Stomach (tissue), 9 donors: Measurements from ENCODE around the gene MYO9A. TPM values are rescaled to one million over a fixed set of nuclear protein-coding genes. Genes with fewer than 3 reads are reported as not detected.

Experiments used
- DNase-seq, 2 donors: peaks; one replicate each; pipeline versions ENCODE4 v3.0.0 to v3.0.0-alpha.2; 2013 to 2019
- H3K27ac ChIP-seq, 5 donors: fragments of 200-600 bp in 4 of 5; sonication (generic) in 4 of 5; one replicate each; pipeline ENCODE4 v1.5.1; 2013 to 2019; ENCODE audit warnings: mild to moderate bottlenecking in 1 of 5, moderate library complexity in 1 of 5
- H3K27me3 ChIP-seq, 3 donors: fragments of 200-600 bp; sonication (generic); one replicate each; pipeline ENCODE4 v1.5.1; 2017 to 2019; ENCODE audit warnings: mixed run types in 1 of 3
- H3K36me3 ChIP-seq, 4 donors: fragments of 200-600 bp; sonication (generic); 1 replicate in 3 of 4; 2 replicates in 1 of 4; pipeline ENCODE4 v1.5.1; 2016 to 2019
- H3K4me1 ChIP-seq, 4 donors: fragments of 200-600 bp; sonication (generic); one replicate each; pipeline ENCODE4 v1.5.1; 2016 to 2019
- H3K4me3 ChIP-seq, 4 donors: fragments of 200-600 bp; sonication (generic) in 3 of 4; one replicate each; pipeline ENCODE4 v1.5.1; 2016 to 2019; ENCODE audit warnings: mild to moderate bottlenecking in 1 of 4
- H3K9me3 ChIP-seq, 4 donors: fragments of 200-600 bp; sonication (generic); one replicate each; pipeline ENCODE4 v1.5.1; 2016 to 2019
- EP300 ChIP-seq: sonication (generic); formaldehyde crosslinking; IDR thresholded peaks from one replicate; pipeline ENCODE4 v1.6.1; 2017; ENCODE audit warnings: antibody characterized with exemption
- POLR2A ChIP-seq, 4 donors: fragments of 450-650 bp; IDR thresholded peaks; one replicate each; pipeline ENCODE4 v1.6.1; 2016; ENCODE audit warnings: antibody characterized with exemption in 4 of 4, control low read depth in 2 of 4, mild to moderate bottlenecking in 1 of 4, moderate library complexity in 1 of 4
- POLR2AphosphoS5 ChIP-seq, 3 donors: sonication (generic); formaldehyde crosslinking; IDR thresholded peaks; one replicate each; pipeline ENCODE4 v1.6.1; 2016; ENCODE audit warnings: antibody characterized with exemption in 3 of 3
- WGBS, 5 donors: extraction: QIAGEN DNeasy Blood & Tissue Kit in 3 of 5; methylation state at CpG; one replicate each; pipeline versions ENCODE4 v1.1.5 to v1.1.7; 2013 to 2018; 5-methylcytosine and 5-hydroxymethylcytosine counted together
- intact Hi-C: fragments of 100-400 bp; cut with DNase I; formaldehyde crosslinking; loops from one replicate; pipeline ENCODE4 v1.15.1; 2023; ENCODE audit warnings: low total_unique reads
- polyA plus RNA-seq, 3 donors: library from polyadenylated mRNA; stranded (reverse); fragments of 200-250 nt; gene quantifications; one replicate each; pipeline ENCODE4 v1.2.3, GENCODE V29; 2013
- total RNA-seq, 5 donors: library from RNA; depleted of rRNA; stranded (reverse); fragments of >200 nt; gene quantifications; one replicate each; pipeline versions ENCODE4 v1.1.0 to v1.2.3, GENCODE V29; 2014 to 2016
- TF ChIP-seq, protein P1 (sequence below), 7 experiments: fragments of 450-650 bp in 4 of 7; fragments of 200-600 bp in 3 of 7; sonication (generic) in 3 of 7; IDR thresholded peaks; one replicate each; pipeline ENCODE4 v1.5.1; 2016 to 2019; ENCODE audit warnings: antibody characterized with exemption in 7 of 7, control low read depth in 2 of 7, mild to moderate bottlenecking in 1 of 7
- donor health status: healthy with polysubstance abuse.
- donor health status: Bipolar disorder and iron deficiency.
- donor health status: healthy.

MYO9A gene
- total and polyA plus RNA-seq, 8 donors, result 2.2 to 120 (median 39.0) TPM

DNA sequence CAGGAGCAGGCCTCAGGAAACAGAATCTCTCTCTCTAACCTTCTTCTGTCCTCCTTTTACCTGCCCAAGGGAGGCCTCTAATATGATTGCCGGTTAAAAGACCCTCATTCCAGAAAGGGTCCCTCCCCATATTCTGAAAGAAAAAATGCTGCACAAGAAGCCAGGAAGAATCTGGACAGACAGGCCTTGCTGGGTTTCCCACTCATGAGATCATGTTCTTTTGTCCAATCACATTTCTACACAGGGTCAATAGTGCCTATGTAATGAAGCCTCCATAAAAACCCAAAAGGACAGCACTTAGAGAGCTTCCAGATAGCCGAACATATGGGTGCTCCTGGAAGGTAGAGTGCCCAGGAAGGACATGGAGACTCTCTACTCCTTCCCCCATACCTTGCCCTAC lies 146.0 kb downstream of the MYO9A start:
- intact Hi-C loops, result no loop called here
- no peak overlapping the region for H3K4me3 ChIP-seq
- H3K27me3 ChIP-seq, result no peaks in the 10 kb centered on the region
- peaks cover 0 to 51% (median 37%) of the 10 kb centered on the region in 4 donors for H3K36me3 ChIP-seq
- H3K4me1 ChIP-seq, result no peaks in the 10 kb centered on the region
- DNase-seq, result no peak
- no peaks in the 10 kb centered on the region for H3K9me3 ChIP-seq
- WGBS, 5 donors, result 86 to 96% (median 93%) methylated on average over 2 of the region's 2 CpGs
- H3K27ac ChIP-seq, result no peak overlapping the region
- TF ChIP-seq EP300 (no peak), POLR2AphosphoS5 (IDR thresholded peaks at IDR 0.05) (no peak), POLR2A (IDR thresholded peaks at IDR 0.05) (no peak)
- TF ChIP-seq, protein P1, sequence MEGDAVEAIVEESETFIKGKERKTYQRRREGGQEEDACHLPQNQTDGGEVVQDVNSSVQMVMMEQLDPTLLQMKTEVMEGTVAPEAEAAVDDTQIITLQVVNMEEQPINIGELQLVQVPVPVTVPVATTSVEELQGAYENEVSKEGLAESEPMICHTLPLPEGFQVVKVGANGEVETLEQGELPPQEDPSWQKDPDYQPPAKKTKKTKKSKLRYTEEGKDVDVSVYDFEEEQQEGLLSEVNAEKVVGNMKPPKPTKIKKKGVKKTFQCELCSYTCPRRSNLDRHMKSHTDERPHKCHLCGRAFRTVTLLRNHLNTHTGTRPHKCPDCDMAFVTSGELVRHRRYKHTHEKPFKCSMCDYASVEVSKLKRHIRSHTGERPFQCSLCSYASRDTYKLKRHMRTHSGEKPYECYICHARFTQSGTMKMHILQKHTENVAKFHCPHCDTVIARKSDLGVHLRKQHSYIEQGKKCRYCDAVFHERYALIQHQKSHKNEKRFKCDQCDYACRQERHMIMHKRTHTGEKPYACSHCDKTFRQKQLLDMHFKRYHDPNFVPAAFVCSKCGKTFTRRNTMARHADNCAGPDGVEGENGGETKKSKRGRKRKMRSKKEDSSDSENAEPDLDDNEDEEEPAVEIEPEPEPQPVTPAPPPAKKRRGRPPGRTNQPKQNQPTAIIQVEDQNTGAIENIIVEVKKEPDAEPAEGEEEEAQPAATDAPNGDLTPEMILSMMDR (IDR thresholded peaks at IDR 0.05), result no peak

- intact Hi-C loops, result no loop called here
- Histone ChIP-seq H3K27ac (no peak overlapping the region), H3K27me3 (no peaks in the 10 kb centered on the region), H3K9me3 (no peaks in the 10 kb centered on the region), H3K4me3 (no peak overlapping the region), H3K36me3 (peaks cover 0 to 42% (median 30%) of the 10 kb centered on the region in 4 donors), H3K4me1 (no peaks in the 10 kb centered on the region)
- WGBS, 5 donors, result 94 to 100% (median 99%) methylated on average over 1 of the region's 1 CpG
- no peak for TF ChIP-seq EP300
- no peak for TF ChIP-seq POLR2AphosphoS5 (IDR thresholded peaks at IDR 0.05)
- TF ChIP-seq, protein P1 (IDR thresholded peaks at IDR 0.05), result no peak
- no peak for TF ChIP-seq POLR2A (IDR thresholded peaks at IDR 0.05)
- DNase-seq, result no peak
Observed at GRCh38 chr15:71970435-71970834, 147.5 kb downstream of the MYO9A start.

GRCh38 chr15:71962537-71962936 lies 155.4 kb downstream of the MYO9A start:
- WGBS, 5 donors, result 79 to 89% (median 81%) methylated on average over 1 of the region's 1 CpG

DNA sequence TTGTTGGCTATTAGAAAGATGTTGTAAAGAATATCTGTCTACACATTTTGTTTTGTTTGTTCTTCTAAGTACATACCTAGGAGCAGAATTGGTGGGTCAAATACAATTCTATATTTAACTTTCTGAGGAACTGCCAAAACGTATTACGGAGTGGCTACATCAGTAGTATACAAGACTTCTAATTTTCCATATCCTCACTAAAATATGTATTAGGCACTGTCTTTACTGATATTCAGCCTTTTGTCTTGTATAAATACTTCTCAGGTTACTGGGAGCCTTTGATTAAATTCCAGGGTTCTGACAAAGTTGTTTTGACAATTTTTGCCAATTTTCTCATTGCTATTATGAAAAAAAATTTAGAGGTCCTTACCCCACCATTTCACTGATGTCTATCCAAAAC lies 160.9 kb downstream of the MYO9A start:
- Histone ChIP-seq H3K4me3 (no peak overlapping the region), H3K27me3 (no peaks in the 10 kb centered on the region), H3K36me3 (peaks cover 0 to 20% (median 17%) of the 10 kb centered on the region in 4 donors), H3K4me1 (no peaks in the 10 kb centered on the region), H3K27ac (no peak overlapping the region), H3K9me3 (no peaks in the 10 kb centered on the region)
- 81 to 94% (median 86%) methylated on average over 2 of the region's 2 CpGs for WGBS, 5 donors
- intact Hi-C loops, result no loop called here
- DNase-seq, result no peak
- no peak for TF ChIP-seq EP300
- no peak for TF ChIP-seq POLR2AphosphoS5 (IDR thresholded peaks at IDR 0.05)
- TF ChIP-seq, protein P1 (IDR thresholded peaks at IDR 0.05), result no peak
- TF ChIP-seq POLR2A (IDR thresholded peaks at IDR 0.05), result no peak

More at GRCh38 chr15:71962537-71962936, 155.4 kb downstream of the MYO9A start:
- intact Hi-C loops, result no loop called here
- H3K27ac ChIP-seq, result no peak overlapping the region
- no peak overlapping the region for H3K4me3 ChIP-seq
- no peaks in the 10 kb centered on the region for H3K9me3 ChIP-seq
- H3K4me1 ChIP-seq, result peaks cover 0 to 9% (median 0%) of the 10 kb centered on the region in 4 donors
- DNase-seq, result no peak
- H3K27me3 ChIP-seq, result no peaks in the 10 kb centered on the region
- H3K36me3 ChIP-seq, result peaks cover 0 to 28% (median 20%) of the 10 kb centered on the region in 4 donors
- TF ChIP-seq POLR2AphosphoS5 (IDR thresholded peaks at IDR 0.05) (no peak), EP300 (no peak), POLR2A (IDR thresholded peaks at IDR 0.05) (no peak)
- TF ChIP-seq, protein P1 (IDR thresholded peaks at IDR 0.05), result no peak
